Activated CD8-positive, alpha-beta T cell treated with anti-CD3 and anti-CD28 coated beads, Interleukin-2, amount 10 ng/mL, durations not matched to agents 7 days and 5 days (primary cell): ENCODE measurements around the gene P3H4. TPM values are rescaled to one million over a fixed set of nuclear protein-coding genes. Genes with fewer than 3 reads are reported as not detected.

ENCODE experiments used
- ATAC-seq: fragments of 150-1000 bp; cut with Tn5 transposase; one replicate; pipeline ENCODE4 v1.10.0; 2021; ENCODE audit warnings: moderate library complexity
- CTCF ChIA-PET: fragments of 350-600 bp; sonication (Branson Sonifier 250); formaldehyde crosslinking; loops from one replicate; lab custom pipeline; 2021; ENCODE audit warnings: antibody characterized with exemption; lab: Charles Lee
- POLR2A ChIA-PET: fragments of 350-600 bp; sonication (Branson Sonifier 250); formaldehyde crosslinking; loops from one replicate; lab custom pipeline; 2021; ENCODE audit warnings: antibody characterized with exemption; lab: Charles Lee
- DNase-seq: peaks from one replicate; pipeline ENCODE4 v3.0.0-alpha.2; 2020
- H3K27ac Mint-ChIP-seq: one replicate; pipeline ENCODE4 v1.8.0; 2021; ENCODE audit warnings: mild to moderate bottlenecking, mixed read lengths
- H3K27me3 Mint-ChIP-seq: one replicate; pipeline ENCODE4 v1.8.0; 2021; ENCODE audit warnings: low read depth, mixed read lengths
- H3K36me3 Mint-ChIP-seq: one replicate; pipeline ENCODE4 v1.8.0; 2021; ENCODE audit warnings: low read depth, mixed read lengths
- H3K4me1 Mint-ChIP-seq: one replicate; pipeline ENCODE4 v1.8.0; 2021; ENCODE audit warnings: low read depth, mixed read lengths
- H3K4me3 Mint-ChIP-seq: one replicate; pipeline ENCODE4 v1.8.0; 2021; ENCODE audit warnings: mild to moderate bottlenecking, mixed read lengths
- H3K9me3 Mint-ChIP-seq: one replicate; pipeline ENCODE4 v1.8.0; 2022; ENCODE audit warnings: mixed read lengths; ENCODE audit not compliant: insufficient read depth
- total RNA-seq, 2 experiments: library from RNA; stranded (reverse); gene quantifications; one replicate each; pipeline ENCODE4 v1.2.3, GENCODE V29; 2021

Gene P3H4
- total RNA-seq, 2 experiments from 2014 or later: 2.7 to 3.5 TPM

GRCh38 chr17:41763327-41763726 is 48.4 kb downstream of the P3H4 start:
- H3K27me3 Mint-ChIP-seq: no peaks in the 10 kb centered on the region
- no peaks in the 10 kb centered on the region for H3K4me1 Mint-ChIP-seq
- ATAC-seq: no peak
- DNase-seq: no peak
- ChIA-PET POLR2A (no interaction called here), CTCF (interaction anchor here (0.8 kb wide), 1 partner anchor 23 kb away, joined by 4 read pairs; the partner anchor contains the start of gene JUP)
- no peak overlapping the region for H3K27ac Mint-ChIP-seq
- no peaks in the 10 kb centered on the region for H3K36me3 Mint-ChIP-seq
- no peaks in the 10 kb centered on the region for H3K9me3 Mint-ChIP-seq
- H3K4me3 Mint-ChIP-seq: no peak overlapping the region

GRCh38 chr17:41762841-41763240 is 48.9 kb downstream of the P3H4 start:
- ATAC-seq: no peak
- no peaks in the 10 kb centered on the region for H3K4me1 Mint-ChIP-seq
- H3K27ac Mint-ChIP-seq: no peak overlapping the region
- ChIA-PET CTCF (interaction anchor here (0.8 kb wide), 1 partner anchor 23 kb away, joined by 4 read pairs; the partner anchor contains the start of gene JUP), POLR2A (no interaction called here)
- no peaks in the 10 kb centered on the region for H3K36me3 Mint-ChIP-seq
- no peaks in the 10 kb centered on the region for H3K27me3 Mint-ChIP-seq
- DNase-seq: no peak
- H3K9me3 Mint-ChIP-seq: no peaks in the 10 kb centered on the region
- no peak overlapping the region for H3K4me3 Mint-ChIP-seq

- no peaks in the 10 kb centered on the region for H3K9me3 Mint-ChIP-seq
- H3K4me3 Mint-ChIP-seq: no peak overlapping the region
- CTCF ChIA-PET: interaction anchor here (0.8 kb wide), 1 partner anchor 24 kb away, joined by 4 read pairs; the partner anchor contains the start of gene JUP
- H3K4me1 Mint-ChIP-seq: no peaks in the 10 kb centered on the region
- POLR2A ChIA-PET: no interaction called here
- no peaks in the 10 kb centered on the region for H3K36me3 Mint-ChIP-seq
- no peak overlapping the region for H3K27ac Mint-ChIP-seq
- ATAC-seq (no peak), DNase-seq (no peak)
- no peaks in the 10 kb centered on the region for H3K27me3 Mint-ChIP-seq
Observed at GRCh38 chr17:41762391-41762790, 49.4 kb downstream of the P3H4 start.

- Mint-ChIP-seq H3K27me3 (no peaks in the 10 kb centered on the region), H3K27ac (no peak overlapping the region), H3K9me3 (no peaks in the 10 kb centered on the region), H3K4me1 (no peaks in the 10 kb centered on the region), H3K4me3 (no peak overlapping the region), H3K36me3 (no peaks in the 10 kb centered on the region)
- DNase-seq (no peak), ATAC-seq (no peak)
- CTCF ChIA-PET: no interaction called here
- POLR2A ChIA-PET: no interaction called here
Observed at GRCh38 chr17:41760878-41761277, 50.9 kb downstream of the P3H4 start.

GRCh38 chr17:41758601-41759000 is 53.1 kb downstream of the P3H4 start:
- no peaks in the 10 kb centered on the region for H3K36me3 Mint-ChIP-seq
- no peak overlapping the region for H3K27ac Mint-ChIP-seq
- H3K27me3 Mint-ChIP-seq: no peaks in the 10 kb centered on the region
- no peaks in the 10 kb centered on the region for H3K9me3 Mint-ChIP-seq
- CTCF ChIA-PET: no interaction called here
- no peak overlapping the region for H3K4me3 Mint-ChIP-seq
- H3K4me1 Mint-ChIP-seq: no peaks in the 10 kb centered on the region
- ATAC-seq (no peak), DNase-seq (no peak)
- POLR2A ChIA-PET: no interaction called here

GRCh38 chr17:41754066-41754465 is 57.7 kb downstream of the P3H4 start:
- ATAC-seq: no peak
- no peak overlapping the region for H3K4me3 Mint-ChIP-seq
- ChIA-PET POLR2A (no interaction called here), CTCF (no interaction called here)
- H3K9me3 Mint-ChIP-seq: no peaks in the 10 kb centered on the region
- H3K36me3 Mint-ChIP-seq: no peaks in the 10 kb centered on the region
- H3K4me1 Mint-ChIP-seq: no peaks in the 10 kb centered on the region
- H3K27ac Mint-ChIP-seq: no peak overlapping the region
- no peak for DNase-seq
- H3K27me3 Mint-ChIP-seq: peaks cover 3% of the 10 kb centered on the region

Other genes starting within 250 kb of the P3H4 start
- not detected for gene KRT9, start 239.9 kb downstream of the P3H4 start, total RNA-seq
- not detected for gene KRT14, start 225.1 kb downstream of the P3H4 start, total RNA-seq
- gene KRT16, start 199.2 kb downstream of the P3H4 start, total RNA-seq: not detected
- not detected for gene KRT17, start 187.4 kb downstream of the P3H4 start, total RNA-seq
- gene EIF1, start 123.1 kb downstream of the P3H4 start, total RNA-seq: 100 to 1,000 TPM; 661 to 670 TPM
- gene GAST, start 99.6 kb downstream of the P3H4 start, total RNA-seq: not detected
- gene HAP1, start 77.3 kb downstream of the P3H4 start, total RNA-seq: under 1 TPM; 0.08 to 0.11 TPM
- 1 to 10 TPM; 5.2 to 6.0 TPM for gene JUP, start 25.2 kb downstream of the P3H4 start, total RNA-seq
- not detected for gene FKBP10, start 1.1 kb upstream of the P3H4 start, total RNA-seq
- gene NT5C3B, start 24.3 kb upstream of the P3H4 start, total RNA-seq: 10 to 100 TPM; 15.7 to 17.8 TPM
- not detected for gene KLHL10, start 25.9 kb upstream of the P3H4 start, total RNA-seq
- 10 to 100 TPM; 12.3 to 13.2 TPM for gene KLHL11, start 53.5 kb upstream of the P3H4 start, total RNA-seq
- gene ACLY, start 107.0 kb upstream of the P3H4 start, total RNA-seq: 100 to 1,000 TPM; 177 to 185 TPM
- under 1 TPM; 0.89 to 0.97 TPM for gene ODAD4, start 118.7 kb upstream of the P3H4 start, total RNA-seq
- 10 to 100 TPM; 93.4 to 94.6 TPM for gene CNP, start 154.8 kb upstream of the P3H4 start, total RNA-seq
- gene DNAJC7, start 205.5 kb upstream of the P3H4 start, total RNA-seq: 10 to 100 TPM; 86.1 to 99.8 TPM
- 10 to 100 TPM; 25.7 to 26.2 TPM for gene NKIRAS2, start 208.1 kb upstream of the P3H4 start, total RNA-seq
- under 1 TPM; 0.16 to 0.24 TPM for gene C17orf113, start 238.7 kb upstream of the P3H4 start, total RNA-seq